Measurements from ENCODE around the gene CEP20.

DNA sequence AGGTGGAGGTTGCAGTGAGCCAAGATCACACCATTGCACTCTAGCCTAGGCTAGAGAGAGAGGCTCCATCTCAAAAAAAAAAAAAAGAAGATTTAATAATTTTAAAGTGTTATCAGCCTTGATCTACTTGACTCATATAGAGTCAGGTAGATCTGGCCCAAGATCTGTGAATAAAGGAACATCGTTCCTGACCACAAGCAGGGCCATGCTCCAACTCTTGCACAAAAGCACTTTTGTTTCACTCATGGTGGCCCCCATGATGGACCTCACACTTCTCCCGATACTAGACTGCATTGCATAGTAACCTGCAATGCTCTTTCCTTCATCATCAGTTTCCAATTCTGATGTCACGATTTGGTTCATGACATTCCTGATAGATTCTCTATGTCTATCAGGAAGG is 26.4 kb downstream of the CEP20 start:
- TF ChIP-seq, protein P1, sequence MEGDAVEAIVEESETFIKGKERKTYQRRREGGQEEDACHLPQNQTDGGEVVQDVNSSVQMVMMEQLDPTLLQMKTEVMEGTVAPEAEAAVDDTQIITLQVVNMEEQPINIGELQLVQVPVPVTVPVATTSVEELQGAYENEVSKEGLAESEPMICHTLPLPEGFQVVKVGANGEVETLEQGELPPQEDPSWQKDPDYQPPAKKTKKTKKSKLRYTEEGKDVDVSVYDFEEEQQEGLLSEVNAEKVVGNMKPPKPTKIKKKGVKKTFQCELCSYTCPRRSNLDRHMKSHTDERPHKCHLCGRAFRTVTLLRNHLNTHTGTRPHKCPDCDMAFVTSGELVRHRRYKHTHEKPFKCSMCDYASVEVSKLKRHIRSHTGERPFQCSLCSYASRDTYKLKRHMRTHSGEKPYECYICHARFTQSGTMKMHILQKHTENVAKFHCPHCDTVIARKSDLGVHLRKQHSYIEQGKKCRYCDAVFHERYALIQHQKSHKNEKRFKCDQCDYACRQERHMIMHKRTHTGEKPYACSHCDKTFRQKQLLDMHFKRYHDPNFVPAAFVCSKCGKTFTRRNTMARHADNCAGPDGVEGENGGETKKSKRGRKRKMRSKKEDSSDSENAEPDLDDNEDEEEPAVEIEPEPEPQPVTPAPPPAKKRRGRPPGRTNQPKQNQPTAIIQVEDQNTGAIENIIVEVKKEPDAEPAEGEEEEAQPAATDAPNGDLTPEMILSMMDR (IDR thresholded peaks at IDR 0.05) = no peak
- TF ChIP-seq POLR2A (IDR thresholded peaks at IDR 0.05) = no peak

All from adrenal gland (tissue), 5 donors.